Hepatocyte (in vitro differentiated cells): ENCODE measurements around the gene HMGCS2.

Source experiments
- CTCF ChIP-seq: fragments of 200-600 bp; sonication (generic); IDR thresholded peaks from 2 replicates; pipeline ENCODE4 v1.5.1; 2016; ENCODE audit warnings: antibody characterized with exemption, mild to moderate bottlenecking; ENCODE audit not compliant: poor library complexity
- EZH2 ChIP-seq: fragments of 200-600 bp; sonication (generic); IDR thresholded peaks from 2 replicates; pipeline ENCODE4 v1.6.1; 2016; ENCODE audit warnings: antibody characterized with exemption, mild to moderate bottlenecking, borderline replicate concordance

- TF ChIP-seq CTCF, result no peak
- TF ChIP-seq EZH2, result no peak
Measured at GRCh38 chr1:119744598-119744942, 24.1 kb downstream of the HMGCS2 start.
